ENCODE data around the gene FAM78B.

- TF ChIP-seq EZH2 (IDR thresholded peaks at IDR 0.05) (no peak), POLR2AphosphoS5 (IDR thresholded peaks at IDR 0.05; ENCODE audit: borderline replicate concordance, low read depth, low read length) (no peak)
These were observed 50.8 kb downstream of the FAM78B start for GRCh38 chr1:166116026-166116425.
